GM19099 (cell line): ENCODE data around the gene HAUS1.
A peak's percentile ranks its signal among the peaks of the same experiment; 100 is the strongest.

Source experiments
- POLR2A ChIP-seq: IDR thresholded peaks from 3 replicates; pipeline ENCODE4 v1.6.1; 2011; ENCODE audit warnings: low read depth; ENCODE audit not compliant: insufficient read length; ENCODE audit errors: extremely low read depth

HAUS1 gene, protein sequence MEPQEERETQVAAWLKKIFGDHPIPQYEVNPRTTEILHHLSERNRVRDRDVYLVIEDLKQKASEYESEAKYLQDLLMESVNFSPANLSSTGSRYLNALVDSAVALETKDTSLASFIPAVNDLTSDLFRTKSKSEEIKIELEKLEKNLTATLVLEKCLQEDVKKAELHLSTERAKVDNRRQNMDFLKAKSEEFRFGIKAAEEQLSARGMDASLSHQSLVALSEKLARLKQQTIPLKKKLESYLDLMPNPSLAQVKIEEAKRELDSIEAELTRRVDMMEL

GRCh38 chr18:46104128-46104911, at the start of gene HAUS1:
HAUS1 (plus strand) TSS chr18:46104385; CDS start chr18:46104412, 27 bp downstream.
- peak; percentile 77 for TF ChIP-seq POLR2A

DNA sequence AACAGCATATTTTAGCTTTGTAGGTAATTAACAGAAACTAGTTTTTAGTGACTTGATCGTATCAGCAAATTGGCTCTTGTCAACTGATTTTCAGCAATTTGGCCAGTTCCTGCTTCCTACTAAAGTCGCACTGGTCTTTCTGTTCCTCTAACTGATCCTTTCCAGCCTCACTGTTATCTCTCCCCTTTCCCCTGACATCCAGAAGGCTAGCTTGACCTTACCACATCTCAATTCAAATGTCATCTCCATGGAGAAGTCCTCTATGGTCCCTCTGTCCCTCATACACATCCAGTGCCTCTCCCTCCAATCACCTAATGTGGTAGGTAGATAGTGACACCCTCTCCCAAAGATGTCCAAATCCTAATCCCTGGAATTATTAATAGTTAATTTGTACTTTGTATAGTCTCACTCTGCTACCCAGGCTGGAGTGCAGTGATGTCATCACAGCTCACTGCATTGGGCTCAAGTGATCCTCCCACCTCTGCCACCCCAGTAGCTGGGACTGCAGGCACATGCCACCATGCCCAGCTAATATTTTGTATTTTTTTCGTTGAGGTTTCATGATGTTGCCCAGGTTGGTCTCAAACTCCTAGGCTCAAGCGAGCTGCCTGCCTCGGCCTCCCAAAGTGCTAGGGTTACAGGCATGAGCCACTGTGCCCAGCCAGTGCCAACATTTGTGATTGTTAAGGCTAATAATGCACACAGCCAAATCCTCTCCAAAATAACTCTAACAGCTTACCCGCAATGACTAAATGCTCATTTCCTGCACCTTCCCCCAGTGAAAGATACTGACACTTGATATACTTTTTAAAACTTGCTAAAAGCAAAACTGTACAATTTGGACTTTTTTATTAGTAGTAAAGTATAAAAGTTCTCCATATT, 49.0 kb upstream of the HAUS1 start:
- no peak for TF ChIP-seq POLR2A

DNA sequence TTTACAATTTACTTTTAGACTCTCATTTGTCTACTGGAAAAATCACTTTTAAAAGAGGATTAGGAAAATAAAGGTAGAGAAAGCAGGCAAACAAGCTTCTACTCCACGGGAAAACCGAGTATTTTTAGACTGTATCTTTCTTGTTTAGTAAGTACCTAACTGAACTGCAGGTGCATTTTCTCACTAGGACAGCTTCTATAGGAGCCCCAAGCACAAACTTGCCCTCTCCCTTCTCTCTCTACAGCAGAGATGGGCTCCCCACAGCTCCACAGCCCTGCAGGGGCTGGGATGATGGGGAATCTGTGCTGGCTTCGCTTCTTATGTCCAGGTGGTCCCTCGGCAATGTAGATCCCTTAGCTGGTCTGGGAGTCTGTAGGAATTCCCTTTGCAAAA, 48.4 kb upstream of the HAUS1 start:
- TF ChIP-seq POLR2A, result no peak

DNA sequence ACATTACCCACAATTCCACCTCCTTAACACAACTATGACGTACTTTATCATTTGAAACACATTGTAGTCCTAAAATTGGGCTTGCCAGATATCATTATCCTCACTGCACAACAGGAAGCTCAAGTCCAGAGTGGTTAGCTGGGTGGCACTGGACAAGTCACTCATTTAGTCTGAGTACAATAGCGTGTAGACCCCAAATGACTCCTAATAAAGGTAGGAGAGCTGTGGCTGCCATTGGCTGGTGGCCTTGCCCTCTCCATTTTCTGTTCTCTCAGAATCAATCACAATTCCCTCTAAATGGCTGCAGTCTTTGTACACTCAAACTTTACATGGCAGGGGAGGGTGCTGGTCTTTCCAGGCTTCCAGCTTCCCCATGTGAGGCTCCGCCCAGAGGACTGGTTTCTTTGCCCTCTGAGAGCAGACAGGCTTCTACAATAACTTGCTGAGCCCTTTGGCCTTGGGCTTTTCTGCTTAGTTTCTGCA, 43.8 kb upstream of the HAUS1 start:
- no peak for TF ChIP-seq POLR2A

GRCh38 chr18:46061387-46061786, 42.8 kb upstream of the HAUS1 start:
- no peak for TF ChIP-seq POLR2A

- TF ChIP-seq POLR2A, result no peak
Observed at GRCh38 chr18:46061796-46062195, 42.4 kb upstream of the HAUS1 start.

GRCh38 chr18:46062781-46063180, 41.4 kb upstream of the HAUS1 start:
- TF ChIP-seq POLR2A, result no peak

DNA sequence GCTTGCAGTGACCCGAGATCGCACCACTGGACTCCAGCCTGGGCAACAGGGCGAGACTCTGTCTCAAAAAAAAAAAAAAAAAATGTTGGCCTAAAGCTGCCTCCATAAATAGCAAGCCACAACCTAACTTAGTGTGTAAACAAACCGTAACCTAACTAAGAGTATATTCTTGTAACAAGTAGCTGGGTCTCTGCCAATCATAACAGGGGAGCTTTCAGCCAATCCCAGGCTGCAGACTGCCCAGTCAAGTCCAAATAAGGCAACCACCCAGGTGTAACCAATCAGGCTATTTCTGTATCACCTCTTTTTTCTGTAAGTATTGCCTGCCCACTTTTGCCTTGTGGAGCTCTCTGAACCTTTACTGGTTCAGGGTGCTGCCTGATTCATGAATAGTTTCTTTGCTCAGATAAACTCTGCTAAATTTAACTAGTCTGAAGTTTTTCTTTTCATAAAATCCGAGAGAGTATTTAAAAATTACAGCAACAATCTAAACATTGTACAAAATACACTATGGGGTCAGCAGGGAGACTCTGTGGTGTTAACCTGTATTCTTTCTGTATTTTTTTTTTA, 36.7 kb upstream of the HAUS1 start:
- no peak for TF ChIP-seq POLR2A

GRCh38 chr18:46068763-46069162, 35.4 kb upstream of the HAUS1 start:
- no peak for TF ChIP-seq POLR2A

GRCh38 chr18:46069524-46069923, 34.7 kb upstream of the HAUS1 start:
- no peak for TF ChIP-seq POLR2A

GRCh38 chr18:46070232-46070631, 34.0 kb upstream of the HAUS1 start:
- TF ChIP-seq POLR2A, result no peak

- no peak for TF ChIP-seq POLR2A
Observed at GRCh38 chr18:46070815-46071652, 33.2 kb upstream of the HAUS1 start.

DNA sequence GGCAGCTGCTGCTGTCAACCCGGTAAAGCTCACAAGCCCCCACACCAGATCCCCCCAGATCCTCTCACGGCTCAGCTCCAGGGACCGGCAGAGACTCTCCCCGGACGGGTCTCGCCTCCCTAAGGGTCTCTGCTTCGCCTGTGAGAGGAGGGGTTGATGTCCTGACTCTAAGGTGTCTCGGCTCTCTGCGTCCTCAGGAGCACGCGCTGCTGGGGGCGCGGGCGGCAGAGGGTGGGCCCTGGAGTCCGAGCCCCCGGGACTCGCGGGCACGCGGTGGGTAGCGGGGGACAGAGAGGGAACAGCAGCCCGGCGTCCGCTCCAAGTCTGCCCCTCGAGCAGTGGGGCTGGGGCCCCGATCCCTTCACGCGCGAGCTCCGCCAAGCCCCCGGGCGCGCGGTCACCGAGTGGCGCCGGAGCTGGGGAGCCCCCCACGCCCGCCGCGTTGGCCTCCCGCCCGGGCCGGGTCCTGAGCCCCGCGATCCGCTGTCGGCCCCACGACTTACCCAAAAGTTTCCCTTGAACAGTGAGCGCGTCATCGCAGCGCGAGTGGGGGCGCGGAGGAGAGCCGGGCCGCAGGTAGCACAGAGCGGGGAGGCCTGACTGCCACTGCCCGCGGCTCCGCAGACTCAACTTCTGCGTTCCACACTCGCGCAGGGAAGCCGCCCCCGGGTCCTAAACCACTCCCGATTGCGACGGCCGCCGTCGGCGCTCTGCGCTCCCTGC, 32.4 kb upstream of the HAUS1 start, which contains the start of gene PSTPIP2:
Gene PSTPIP2 (minus strand): TSS at position 608 of the 723 bp plus-strand sequence. CDS start 72 bp downstream, at position 536.
- peak; percentile 11 for TF ChIP-seq POLR2A
